22Rv1 (cell line): Measurements from ENCODE around the gene KBTBD12.

ENCODE experiments used
- H3K27ac ChIP-seq: fragments of 450-650 bp; 2 replicates; pipeline ENCODE4 v1.5.1; 2017
- ZFX ChIP-seq: fragments of 450-650 bp; IDR thresholded peaks from 2 replicates; pipeline ENCODE4 v1.6.1; 2017; ENCODE audit warnings: antibody characterized with exemption, borderline replicate concordance
- TF ChIP-seq, protein P1 (sequence below): fragments of 450-650 bp; IDR thresholded peaks from 2 replicates; pipeline ENCODE4 v1.5.1; 2017; ENCODE audit warnings: mild to moderate bottlenecking

Gene KBTBD12

DNA sequence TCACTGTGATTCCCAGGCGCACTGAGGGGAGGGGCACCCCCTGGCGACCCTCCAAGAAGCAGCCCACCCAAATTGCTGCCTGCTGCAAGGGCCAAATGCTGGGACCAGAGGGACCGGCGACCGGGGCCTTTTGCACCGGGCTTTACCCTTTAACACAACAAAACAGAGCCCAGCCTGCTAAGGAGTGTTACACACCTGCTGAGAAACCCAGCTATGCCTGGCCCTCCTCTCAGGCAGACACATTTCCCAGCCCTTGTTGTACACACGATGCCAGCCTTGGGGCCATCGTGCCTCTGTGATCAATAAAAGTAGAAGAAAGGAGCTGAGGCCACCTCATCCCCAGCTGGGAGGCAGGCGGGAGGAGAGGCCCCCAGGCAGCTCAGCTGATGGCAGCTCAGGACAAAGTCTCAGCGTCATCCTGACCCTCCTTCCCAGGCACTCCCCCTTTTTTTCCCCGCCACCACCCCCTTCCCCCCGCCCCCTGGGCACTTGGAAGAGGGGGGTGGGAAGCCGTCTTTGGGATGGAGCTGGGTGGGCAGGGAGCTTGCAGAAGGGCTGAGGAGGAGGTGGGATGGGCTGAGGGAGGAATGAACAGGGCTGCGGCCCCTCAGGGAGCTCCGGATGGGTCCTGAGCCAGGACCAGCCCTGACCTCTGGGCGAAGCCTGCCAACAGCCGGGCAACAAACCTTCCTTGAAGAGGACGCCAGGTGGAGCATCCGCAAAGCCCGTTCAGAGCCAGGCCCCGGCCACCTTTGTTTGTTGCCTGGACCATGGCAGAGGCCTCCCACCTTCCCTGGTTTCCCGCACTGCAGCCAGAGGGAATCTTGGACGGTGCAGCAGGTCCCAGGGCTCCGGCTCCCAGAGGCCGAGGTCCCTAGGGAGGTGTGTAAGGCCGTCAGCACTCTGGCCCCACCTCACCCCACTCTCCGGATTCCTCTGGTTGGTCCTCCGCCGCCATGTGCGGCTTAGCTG is 91.3 kb downstream of the KBTBD12 start:
- TF ChIP-seq, protein P1, sequence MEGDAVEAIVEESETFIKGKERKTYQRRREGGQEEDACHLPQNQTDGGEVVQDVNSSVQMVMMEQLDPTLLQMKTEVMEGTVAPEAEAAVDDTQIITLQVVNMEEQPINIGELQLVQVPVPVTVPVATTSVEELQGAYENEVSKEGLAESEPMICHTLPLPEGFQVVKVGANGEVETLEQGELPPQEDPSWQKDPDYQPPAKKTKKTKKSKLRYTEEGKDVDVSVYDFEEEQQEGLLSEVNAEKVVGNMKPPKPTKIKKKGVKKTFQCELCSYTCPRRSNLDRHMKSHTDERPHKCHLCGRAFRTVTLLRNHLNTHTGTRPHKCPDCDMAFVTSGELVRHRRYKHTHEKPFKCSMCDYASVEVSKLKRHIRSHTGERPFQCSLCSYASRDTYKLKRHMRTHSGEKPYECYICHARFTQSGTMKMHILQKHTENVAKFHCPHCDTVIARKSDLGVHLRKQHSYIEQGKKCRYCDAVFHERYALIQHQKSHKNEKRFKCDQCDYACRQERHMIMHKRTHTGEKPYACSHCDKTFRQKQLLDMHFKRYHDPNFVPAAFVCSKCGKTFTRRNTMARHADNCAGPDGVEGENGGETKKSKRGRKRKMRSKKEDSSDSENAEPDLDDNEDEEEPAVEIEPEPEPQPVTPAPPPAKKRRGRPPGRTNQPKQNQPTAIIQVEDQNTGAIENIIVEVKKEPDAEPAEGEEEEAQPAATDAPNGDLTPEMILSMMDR = no peak
- TF ChIP-seq ZFX = no peak
- H3K27ac ChIP-seq = no peak overlapping the region

DNA sequence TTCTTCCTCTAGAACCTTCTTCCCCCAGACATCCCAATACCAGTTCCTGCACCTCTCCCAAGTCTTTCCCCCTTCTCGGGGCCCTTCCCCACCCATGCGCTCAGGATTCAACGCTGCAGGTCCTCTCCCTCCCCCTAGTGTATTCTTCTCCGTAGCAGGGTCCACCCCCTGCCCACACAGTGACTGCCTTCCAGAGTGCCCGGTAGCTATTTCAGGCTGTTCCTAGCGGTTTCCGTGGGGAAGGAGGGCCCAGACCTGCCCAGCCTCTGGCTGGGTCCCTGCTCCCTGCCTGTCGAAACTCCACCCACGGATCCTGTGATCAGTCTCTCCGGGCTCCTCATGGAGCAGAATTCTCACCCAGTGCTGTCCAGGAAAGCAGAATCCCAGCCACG is 92.0 kb downstream of the KBTBD12 start:
- no peak for TF ChIP-seq ZFX
- TF ChIP-seq, protein P1 = no peak

DNA sequence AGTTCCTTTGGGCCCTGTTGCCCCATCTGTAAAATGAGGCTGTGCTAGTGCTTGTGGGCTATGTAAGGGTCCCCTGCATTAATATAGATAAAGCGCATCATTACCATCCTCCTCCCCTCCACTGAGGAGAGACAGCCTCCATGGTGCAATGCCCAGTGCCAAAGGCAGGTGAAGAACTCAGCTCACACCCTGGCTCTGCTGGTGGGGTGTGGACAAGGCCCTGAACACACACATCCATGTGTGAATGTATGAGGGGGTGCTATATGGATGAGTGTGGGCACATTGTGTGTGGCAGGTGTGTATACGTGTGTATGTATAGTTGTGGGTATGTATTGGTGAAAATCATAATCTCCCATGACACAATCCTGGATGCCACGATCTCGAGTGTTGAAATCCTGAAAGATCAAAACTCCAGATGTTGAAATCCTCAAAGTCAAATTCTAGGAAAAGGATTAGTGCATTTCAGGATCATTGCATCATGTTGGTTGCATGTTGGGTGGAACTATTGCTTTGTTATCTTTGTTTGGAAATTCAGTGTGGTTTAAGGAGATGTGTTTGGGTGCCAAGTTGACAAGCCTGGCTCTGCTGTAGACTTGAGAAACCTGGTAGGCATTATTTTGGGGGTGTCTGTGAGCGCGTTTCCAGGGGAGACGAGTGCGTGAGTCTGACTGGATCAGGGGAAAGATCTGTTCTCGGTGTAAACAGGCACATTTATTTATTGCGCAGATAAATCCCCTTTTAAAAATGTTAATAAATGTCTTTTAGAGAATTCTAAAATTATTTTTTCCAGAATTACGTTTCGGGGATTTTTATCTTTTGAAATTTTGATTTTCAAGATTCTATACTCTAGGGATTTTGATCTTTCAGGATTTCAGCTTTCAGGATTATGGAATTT is 95.2 kb downstream of the KBTBD12 start:
- no peak overlapping the region for H3K27ac ChIP-seq
- TF ChIP-seq, protein P1 = no peak
- no peak for TF ChIP-seq ZFX

More for the DNA sequence above, 92.0 kb downstream of the KBTBD12 start:
- no peak overlapping the region for H3K27ac ChIP-seq

DNA sequence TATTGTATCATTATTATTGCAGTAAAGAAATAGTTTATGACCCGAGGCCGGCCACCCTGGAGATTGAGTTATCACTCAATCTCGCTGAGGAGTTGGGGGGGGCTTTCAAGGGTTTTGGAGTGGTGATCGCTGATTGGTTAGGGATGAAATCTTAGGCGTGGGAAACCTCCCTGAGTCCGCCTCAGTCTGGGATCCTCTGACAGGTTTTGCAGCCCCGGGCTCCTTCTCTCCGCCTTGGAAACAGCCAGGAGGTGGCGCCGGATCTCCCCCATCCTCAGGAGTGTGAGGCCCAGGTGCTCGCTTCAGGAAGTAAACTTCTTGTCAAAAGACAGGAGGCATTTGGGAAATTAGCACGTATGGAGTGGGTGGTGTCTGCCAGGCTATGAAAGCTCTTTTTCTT is 96.1 kb downstream of the KBTBD12 start:
- no peak overlapping the region for H3K27ac ChIP-seq
- TF ChIP-seq ZFX = no peak
- TF ChIP-seq, protein P1 = peak; percentile 82

DNA sequence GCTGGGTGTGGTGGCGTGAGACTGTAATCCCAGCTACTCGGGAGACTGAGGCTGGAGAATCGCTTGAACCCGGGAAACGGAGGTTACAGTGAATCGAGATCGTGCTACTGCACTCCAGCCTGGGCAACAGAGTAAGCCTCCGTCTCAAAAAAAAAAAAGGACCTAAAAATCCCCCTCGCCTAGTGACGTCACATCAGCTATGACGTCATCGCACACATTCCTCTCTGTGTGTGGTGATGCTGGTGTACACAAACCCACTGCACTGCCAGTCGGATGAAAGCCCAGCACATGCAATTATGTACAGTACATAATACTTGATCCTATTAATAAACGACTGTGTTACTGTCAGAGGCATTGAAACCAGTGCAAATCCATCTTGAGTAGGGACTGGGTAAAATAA is 97.0 kb downstream of the KBTBD12 start:
- TF ChIP-seq, protein P1 = no peak
- TF ChIP-seq ZFX = no peak
- no peak overlapping the region for H3K27ac ChIP-seq

DNA sequence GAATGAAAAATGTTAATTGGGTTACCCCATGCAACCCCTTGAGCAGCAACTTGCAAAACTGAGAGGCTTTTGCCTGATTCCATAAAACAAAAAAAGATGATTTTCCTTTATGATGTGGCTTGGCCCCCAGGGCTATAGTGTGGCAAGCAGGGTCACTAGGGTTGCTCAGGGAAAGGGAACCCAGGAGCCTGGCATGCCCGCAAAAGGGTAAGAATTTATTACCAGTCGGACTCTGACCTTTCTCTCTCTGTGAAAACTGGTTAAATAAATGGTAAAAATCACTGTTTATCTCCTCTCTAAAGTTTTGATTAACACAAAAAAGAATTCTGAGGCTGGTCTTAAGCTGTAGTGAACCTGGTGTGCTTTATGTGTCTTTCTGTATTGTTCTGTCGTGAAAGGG is 99.5 kb downstream of the KBTBD12 start:
- no peak overlapping the region for H3K27ac ChIP-seq
- TF ChIP-seq, protein P1 = no peak
- TF ChIP-seq ZFX = no peak
